Glomerular endothelial cell (primary cell): ENCODE data around the gene LDLRAD4. TPM values are rescaled to one million over a fixed set of nuclear protein-coding genes. Genes with fewer than 3 reads are reported as not detected.
A peak's percentile ranks its signal among the peaks of the same experiment; 100 is the strongest.
"Not testable (repeated sequence)": the region's sequence is repeated elsewhere in the genome, so short reads cannot be mapped to it uniquely, and the experiment has no call there.

ENCODE experiments used
- DNase-seq: peaks from one replicate; pipeline ENCODE4 v3.0.0-alpha.2; 2011; ENCODE audit warnings: low read depth, low spot score; ENCODE audit errors: extremely low read depth
- total RNA-seq: library from RNA; depleted of rRNA; stranded (reverse); fragments of >200 nt; gene quantifications from 2 replicates; pipeline ENCODE4 v1.2.3, GENCODE V29; 2015

LDLRAD4 gene
- total RNA-seq, 1 donor from 2014 or later: 13.4 TPM

- no peak for DNase-seq
These were observed 25.6 kb downstream of the LDLRAD4 start for GRCh38 chr18:13244135-13244534.

DNA sequence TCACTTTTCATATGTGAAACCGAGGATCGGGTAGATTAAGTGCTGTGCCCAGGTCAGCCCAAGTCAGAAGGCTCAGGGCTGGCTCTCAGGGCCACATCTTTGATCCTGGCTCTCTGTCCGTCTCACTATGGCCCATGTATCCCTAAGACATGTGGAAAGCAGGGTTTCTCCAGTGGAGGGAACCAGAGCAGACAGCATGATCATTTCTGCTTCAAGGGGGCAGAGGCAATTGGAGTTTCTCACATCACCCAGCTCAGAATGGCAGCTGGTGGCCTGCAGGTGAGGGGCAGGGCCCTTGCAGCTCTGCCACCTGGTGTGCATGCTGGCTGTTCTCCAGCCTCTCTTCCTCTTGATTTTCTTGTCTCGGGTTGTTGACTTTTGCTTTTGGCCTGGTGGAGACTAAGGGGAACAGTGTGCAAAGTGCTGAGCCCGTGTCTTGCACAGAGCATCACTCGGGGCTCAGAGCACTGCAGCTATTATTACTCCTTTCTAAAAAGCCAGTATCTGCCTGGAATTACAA lies 27.0 kb downstream of the LDLRAD4 start:
- DNase-seq: no peak

- no peak for DNase-seq
These were observed 27.6 kb downstream of the LDLRAD4 start for GRCh38 chr18:13246121-13246520.

DNA sequence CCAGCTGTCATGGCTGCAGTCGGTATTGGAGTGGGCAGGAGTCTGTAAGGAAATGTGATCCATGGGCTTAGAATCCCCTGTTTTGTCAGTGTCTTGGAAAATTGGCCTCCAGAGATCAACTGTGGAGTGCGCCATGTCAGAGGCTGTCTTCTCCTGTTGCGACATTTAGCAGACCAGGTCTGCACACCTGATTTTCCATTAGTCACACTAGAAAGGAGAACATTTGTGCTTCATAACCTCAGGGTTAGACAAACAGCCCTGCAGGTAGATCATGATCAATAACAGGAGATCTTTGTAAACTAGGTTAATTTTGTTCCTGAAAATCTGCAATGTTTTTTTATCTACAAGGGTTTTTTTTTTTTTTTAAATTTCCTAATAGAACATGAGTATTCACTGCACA lies 28.0 kb downstream of the LDLRAD4 start:
- no peak for DNase-seq

GRCh38 chr18:13247506-13247905 lies 28.9 kb downstream of the LDLRAD4 start:
- no peak for DNase-seq

DNA sequence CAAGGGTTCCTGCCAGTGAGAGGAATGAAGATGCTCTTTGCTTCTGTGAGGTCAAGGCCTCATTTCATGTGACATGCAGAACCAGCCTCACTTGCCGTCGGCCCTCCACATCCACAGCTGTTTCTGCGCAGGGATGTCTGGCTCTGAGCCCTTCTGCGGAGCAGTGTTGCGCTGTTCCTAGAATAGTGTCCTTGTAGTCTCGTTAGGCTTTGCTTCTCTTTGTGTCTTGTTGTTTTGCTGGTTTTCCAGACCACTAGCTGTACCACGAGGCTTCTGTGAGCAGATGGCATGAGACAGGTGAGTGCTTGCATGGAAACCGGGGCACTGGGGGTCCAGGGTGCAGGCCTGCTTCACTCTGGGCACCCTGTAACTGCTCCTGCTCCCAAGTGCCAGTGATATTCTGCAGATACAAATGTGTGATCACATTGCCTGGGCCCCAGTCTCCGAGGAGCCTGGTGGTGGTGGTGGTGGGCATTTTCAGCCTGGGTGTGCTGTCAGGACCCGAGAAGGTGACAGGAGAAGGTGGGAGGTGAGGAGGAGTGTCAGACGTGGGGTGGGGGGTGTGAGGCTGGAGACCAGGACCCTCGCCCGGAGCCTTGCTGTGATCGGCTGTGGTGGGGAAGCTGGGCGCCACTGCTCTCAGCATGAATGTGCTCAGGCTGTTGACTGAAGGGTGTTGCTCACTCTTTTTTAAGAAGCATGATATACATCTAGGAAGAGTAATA lies 34.3 kb downstream of the LDLRAD4 start:
- DNase-seq: no peak

DNA sequence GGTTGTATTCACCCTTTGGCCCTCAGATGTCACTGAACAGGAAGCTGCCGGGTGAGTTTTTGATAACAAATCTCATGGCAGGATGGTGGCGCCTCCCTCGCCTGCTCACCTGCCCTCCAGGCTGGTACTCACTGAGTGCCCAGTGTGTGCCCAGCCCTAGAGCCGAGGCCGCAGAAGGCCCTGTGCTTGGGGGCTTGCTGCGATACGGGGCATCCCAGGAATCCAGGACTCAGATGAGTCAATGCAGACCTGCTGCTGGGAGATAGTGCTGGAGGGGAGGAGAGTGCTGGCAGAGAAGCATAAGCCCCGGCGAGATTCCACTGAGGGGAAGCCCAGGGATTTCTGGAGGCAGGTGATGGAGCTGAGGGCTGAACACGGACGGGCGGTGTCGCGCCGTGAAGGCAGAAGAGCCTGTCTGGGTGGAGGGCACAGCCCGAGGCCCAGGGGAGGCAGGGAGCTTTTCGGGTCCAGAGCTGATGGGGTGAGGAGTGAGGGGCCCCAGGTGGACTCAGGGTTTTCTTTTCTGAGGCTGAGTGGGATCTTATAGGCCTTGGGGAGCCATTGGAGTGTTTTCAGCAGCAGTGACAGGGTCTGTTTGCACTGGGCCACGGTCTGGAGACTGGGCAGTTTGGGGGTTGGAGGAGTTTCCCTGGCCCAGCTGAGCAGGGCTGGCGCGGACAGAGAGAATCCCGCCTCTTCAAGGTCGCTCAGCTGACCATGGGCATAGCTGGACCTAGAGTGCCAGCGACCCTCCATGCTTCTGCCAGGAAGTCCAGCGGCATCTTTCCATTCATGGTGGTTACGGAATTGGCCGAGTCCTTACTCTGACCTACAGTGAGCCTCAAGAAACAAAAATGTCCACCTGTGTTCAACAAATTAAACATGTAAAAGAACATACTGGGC lies 35.5 kb downstream of the LDLRAD4 start:
- no peak for DNase-seq

DNA sequence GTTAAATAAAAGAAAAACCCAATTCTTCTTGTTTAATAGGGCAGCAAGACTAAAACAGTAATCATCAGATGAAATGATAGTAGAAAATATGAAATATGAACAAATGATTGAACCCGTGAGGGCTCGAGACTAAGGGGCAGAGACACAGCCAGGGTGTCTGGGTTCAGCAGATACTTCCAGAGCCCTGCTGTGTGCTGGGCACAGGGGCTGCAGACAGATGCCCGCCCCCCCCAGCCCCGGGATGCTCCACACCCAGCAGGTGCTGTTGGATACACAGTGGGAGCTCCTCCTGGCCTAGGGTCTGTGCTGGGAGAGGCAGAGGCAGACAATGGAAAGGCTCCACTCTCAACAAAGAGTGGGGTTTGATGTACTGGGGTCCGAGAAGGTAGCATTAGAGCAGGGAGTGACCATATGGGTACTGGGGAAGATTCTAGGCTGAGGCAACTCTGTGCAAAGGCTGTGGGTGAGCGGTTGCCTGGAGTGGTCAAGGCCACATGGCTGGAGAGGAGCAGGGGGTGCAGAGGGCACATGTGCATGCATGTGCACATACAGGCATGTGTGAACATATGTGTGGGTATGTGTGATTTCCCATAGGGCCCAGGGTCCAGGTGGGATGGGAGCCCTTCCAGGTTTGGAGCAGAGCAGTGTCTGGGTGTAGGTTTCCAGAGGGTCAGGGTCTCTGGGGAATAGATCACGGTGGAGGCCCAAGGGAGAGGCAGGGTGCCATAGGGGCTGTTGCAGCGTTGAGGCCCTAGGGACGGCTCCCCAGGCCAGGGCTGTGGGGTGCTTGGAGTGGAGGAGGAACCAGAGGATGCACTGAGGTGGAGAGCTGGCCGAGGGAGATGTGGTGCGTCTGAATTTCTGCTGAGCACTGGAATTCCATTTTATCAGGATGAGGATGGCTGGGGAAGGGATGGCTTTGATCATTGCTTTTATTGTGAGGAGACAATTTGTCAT lies 36.7 kb downstream of the LDLRAD4 start:
- DNase-seq: no peak

- no peak for DNase-seq
These were observed 38.1 kb downstream of the LDLRAD4 start for GRCh38 chr18:13256444-13257305.

- no peak for DNase-seq
These were observed 38.9 kb downstream of the LDLRAD4 start for GRCh38 chr18:13257361-13257980.

DNA sequence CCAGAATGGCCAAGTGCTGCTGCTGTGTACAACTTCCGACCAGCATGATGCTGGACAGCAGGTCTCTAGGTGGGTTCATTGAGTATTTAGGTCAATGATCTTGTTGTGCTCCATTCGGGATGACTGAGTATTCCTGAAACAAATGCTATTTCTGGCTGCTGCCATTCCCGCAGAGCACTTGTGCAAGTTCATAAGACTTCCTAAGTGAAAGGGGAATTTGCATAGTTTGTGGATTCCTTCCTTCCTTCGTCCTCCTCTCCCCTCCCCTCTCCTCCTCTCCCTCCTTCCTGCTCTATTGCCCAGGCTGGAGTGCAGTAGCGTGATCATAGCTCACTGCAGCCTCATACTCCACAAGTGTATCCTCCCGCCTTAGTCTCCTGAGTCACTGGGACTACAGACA lies 40.4 kb downstream of the LDLRAD4 start:
- DNase-seq: no peak

DNA sequence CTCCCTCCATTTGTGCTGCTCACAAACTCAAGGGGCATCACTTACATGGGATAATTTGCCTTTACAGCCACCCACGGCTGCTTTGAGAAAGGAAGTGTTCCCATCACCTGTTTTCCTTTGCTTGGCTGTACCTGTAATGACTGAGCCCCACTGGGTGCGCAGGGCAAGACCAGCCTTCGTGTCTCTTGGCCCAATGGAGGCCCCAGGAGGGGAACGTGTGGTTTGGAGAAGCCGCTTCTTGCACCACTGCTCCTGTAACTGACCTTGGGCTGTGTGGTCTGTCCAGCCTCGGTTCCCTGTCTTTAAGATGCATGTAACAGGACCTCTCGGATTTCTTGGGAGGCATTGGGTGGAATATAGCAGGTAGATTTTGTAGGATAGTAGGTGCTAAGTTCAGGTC lies 41.1 kb downstream of the LDLRAD4 start:
- no peak for DNase-seq

- peak; percentile 16 for DNase-seq
These were observed 41.8 kb downstream of the LDLRAD4 start for GRCh38 chr18:13260197-13260934.

GRCh38 chr18:13260935-13261640 lies 42.5 kb downstream of the LDLRAD4 start:
- no peak for DNase-seq

DNA sequence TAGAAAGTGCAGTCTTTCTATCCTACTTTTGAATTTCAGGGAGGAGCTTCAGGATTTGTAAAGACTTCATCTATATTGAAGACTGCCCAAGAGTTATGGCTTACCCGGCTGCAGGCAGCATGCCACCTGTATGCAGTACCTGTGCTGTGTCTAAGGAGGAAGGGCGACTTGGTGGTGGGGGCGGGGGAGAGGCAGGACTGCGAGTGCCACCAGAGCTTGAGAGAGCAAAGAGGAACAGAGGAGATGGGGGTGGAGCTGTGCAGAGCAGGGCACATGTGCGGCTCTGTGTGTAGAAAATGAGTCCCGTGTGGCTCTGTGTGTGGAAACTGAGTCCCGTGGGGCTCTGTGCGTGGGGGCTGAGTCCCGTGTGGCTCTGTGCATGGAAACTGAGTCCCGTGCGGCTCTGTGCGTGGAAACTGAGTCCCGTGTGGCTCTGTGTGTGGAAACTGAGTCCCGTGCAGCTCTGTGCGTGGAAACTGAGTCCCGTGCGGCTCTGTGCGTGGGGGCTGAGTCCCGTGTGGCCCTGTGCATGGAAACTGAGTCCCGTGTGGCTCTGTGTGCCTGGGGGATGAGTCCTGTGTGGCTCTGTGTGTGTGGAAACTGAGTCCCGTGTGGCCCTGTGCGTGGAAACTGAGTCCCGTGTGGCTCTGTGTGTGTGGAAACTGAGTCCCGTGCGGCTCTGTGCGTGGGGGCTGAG lies 43.2 kb downstream of the LDLRAD4 start:
- no peak for DNase-seq

DNA sequence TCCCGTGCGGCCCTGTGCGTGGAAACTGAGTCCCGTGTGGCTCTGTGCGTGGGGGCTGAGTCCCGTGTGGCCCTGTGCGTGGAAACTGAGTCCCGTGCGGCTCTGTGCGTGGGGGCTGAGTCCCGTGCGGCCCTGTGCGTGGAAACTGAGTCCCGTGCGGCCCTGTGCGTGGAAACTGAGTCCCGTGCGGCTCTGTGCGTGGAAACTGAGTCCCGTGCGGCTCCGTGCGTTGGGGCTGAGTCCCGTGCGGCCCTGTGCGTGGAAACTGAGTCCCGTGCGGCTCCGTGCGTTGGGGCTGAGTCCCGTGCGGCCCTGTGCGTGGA lies 43.8 kb downstream of the LDLRAD4 start:
- not testable (repeated sequence) for DNase-seq
